GM12874 (cell line): ENCODE results near the gene WDR45B.

Experiments
- TF ChIP-seq, protein P1 (sequence below): IDR thresholded peaks from 2 replicates; pipeline ENCODE4 v1.5.1; 2011; ENCODE audit warnings: low read depth, mild to moderate bottlenecking, control low read depth, low read length, moderate library complexity; ENCODE audit not compliant: insufficient read depth

Gene WDR45B

DNA sequence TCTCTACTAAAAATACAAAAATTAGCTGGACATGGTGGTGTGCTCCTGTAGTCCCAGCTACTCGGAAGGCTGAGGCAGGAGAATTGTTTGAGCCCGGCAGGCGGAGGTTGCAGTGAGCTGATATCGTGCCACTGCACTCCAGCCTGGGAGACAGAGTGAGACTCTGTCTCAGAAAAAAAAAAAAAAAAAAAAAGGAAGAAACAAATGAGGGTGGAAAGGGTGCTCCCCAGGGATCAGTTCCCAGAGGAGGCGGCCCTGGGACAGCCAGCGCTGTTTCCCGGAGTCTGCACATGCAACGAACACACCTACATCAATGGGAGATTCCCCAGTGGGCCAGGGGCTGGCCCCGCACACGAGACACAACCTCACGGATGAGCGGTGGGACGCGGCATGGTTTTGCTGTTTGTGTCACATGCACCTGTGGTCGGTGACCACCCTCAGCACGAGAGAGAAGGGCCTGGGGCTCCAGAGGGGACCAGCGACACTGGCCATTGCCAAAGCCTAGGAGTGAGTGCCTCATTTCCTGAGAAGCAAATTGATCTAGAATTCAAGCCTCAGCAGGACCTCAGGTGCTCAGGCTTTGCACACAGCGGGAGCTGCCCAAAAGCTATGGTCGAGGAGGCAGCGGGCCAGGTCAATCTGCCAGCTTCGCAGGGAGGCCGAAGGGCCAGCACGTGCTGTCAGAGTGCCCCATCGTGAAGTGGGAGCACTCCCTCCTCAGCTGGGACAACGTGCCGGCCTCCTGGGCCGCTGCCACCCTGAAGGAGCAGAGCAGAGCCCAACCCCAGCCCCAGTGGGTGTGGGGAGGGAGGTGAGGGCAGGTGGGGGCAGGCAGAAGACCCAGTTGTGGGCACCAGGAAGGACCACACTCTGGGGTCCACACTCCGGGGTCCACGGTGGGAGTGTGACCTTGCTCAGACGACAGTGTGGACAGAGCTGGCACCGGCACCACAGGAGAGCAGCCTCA, 13.8 kb upstream of the WDR45B start:
- TF ChIP-seq, protein P1, sequence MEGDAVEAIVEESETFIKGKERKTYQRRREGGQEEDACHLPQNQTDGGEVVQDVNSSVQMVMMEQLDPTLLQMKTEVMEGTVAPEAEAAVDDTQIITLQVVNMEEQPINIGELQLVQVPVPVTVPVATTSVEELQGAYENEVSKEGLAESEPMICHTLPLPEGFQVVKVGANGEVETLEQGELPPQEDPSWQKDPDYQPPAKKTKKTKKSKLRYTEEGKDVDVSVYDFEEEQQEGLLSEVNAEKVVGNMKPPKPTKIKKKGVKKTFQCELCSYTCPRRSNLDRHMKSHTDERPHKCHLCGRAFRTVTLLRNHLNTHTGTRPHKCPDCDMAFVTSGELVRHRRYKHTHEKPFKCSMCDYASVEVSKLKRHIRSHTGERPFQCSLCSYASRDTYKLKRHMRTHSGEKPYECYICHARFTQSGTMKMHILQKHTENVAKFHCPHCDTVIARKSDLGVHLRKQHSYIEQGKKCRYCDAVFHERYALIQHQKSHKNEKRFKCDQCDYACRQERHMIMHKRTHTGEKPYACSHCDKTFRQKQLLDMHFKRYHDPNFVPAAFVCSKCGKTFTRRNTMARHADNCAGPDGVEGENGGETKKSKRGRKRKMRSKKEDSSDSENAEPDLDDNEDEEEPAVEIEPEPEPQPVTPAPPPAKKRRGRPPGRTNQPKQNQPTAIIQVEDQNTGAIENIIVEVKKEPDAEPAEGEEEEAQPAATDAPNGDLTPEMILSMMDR: no peak

DNA sequence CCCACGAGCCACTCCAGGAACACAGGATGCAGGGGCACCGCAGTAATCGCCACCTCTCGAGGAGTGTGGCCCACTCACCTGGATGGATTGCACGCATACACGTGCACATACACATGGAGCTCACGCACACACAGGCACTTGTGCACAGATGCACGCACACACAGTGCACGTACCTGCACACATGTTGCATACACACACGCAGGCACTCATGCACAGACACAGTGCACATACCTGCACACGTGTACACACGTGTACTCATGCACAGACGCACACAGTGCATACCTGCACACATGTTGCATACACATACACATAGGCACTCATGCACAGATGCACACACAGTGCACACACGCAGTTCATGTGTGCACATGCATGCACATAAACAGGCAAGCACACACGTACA, 11.6 kb upstream of the WDR45B start:
- TF ChIP-seq, protein P1: no peak

DNA sequence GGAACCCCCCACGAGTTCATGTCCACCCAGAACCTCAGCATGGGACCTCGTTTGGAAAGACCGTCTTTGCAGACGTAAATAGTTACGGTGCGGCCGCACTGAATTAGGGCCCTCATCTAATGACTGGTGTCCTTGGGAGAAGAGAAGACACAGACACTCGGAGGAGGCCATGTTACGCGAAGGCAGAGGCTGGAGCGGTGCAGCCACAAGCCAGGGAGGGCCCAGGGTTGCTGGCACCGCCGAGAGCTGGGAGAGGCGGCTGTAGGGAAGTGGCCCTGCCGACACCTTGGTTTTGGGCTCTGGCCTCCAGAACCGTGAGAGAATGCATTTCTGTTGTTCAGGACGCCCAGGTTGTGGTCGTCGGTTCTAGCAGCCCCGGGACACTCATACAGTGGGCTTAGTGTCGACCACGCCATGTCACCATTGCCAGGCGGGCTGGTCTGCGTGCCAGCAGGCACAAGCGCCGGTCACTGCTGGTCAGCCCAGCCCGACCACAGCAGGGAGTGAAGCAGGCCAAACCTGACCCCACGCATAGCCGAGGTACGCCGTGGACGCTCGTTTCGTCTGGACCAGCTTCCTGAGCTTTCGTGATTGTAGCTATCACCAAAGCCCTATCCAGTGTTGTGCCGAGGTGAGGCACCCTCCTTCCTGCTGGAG, 10.7 kb upstream of the WDR45B start:
- TF ChIP-seq, protein P1: no peak

DNA sequence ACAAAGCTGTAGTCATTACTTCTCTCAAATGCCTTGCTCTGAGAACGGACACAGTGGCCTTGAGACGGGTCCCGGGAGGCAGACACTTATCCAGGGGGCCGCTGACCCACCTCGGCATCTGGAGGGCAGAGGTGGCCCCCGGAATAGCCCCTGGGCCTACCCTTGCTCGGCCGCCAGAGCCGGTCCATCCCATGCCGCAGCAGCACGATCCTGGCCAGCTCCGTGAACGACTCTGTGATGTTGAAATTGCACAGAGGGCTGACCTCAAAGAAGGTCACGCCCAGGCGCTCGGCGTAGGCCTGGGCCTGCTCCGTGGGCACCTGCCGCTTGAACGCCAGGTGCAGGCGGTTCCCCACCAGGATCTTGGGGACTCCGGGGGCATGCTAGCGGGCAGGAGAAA, 10.1 kb upstream of the WDR45B start:
- TF ChIP-seq, protein P1: no peak

DNA sequence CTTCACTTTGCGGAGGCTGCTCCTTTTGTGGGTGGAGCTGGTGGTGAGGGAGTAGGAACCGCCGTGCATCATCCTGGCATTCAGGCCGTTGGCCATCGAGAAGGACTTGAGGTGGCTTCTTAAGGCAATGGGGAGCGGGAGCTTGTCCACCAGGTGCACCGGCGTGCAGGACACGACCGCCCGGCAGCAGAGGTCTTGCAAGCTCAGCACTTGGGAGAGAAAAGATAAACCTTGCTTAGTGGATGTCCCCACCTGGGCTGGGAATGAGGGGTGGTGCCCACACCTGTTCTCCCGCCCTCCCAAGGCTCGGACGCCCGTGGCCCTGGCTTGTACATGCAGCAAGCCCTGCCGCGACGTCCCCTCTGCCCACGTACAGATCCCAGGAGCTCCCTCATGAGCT, 9.7 kb upstream of the WDR45B start:
- TF ChIP-seq, protein P1: no peak

DNA sequence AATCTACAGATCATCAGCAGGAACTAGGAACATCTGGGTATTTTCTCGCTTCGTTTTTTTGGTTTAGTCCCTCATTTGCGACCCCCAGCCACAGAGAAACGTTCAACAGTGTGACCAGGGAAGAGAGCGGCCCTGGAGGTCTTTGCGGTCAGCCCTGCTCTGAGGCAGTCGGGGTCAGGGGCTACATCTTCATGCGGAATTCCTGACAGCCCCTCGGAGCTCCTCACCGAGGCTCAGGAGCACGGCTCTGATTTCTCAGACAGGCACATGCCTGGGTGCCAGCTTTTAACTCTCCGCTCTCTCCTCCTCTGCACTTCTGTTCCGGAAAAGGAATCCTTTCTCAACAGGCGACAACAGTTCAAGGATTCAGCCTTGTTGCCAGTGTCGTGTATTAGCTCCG, 8.0 kb upstream of the WDR45B start:
- TF ChIP-seq, protein P1: no peak

DNA sequence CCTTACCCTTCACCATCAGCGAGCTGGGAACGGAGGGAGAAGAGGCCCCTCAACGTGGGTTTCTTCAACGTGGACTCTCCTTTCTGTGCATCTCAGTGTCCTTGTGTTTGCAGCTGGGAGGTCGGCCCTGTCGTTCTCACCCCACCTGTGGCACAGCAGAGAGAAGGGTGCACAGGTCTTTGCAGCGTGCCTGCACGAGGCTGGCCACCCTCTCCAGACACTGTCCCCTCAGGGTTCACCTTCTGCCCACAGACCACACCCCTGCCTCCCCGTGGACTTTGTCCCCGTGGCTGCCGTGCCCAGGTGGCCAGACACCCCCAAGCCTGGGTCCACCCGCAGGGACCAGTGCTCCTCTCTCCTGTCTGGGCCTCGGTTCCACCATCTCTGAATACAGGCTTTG, 7.3 kb upstream of the WDR45B start:
- TF ChIP-seq, protein P1: no peak
